ENCODE data around the gene OSBPL10.
A peak's percentile ranks its signal among the peaks of the same experiment; 100 is the strongest.

The OSBPL10 gene

DNA sequence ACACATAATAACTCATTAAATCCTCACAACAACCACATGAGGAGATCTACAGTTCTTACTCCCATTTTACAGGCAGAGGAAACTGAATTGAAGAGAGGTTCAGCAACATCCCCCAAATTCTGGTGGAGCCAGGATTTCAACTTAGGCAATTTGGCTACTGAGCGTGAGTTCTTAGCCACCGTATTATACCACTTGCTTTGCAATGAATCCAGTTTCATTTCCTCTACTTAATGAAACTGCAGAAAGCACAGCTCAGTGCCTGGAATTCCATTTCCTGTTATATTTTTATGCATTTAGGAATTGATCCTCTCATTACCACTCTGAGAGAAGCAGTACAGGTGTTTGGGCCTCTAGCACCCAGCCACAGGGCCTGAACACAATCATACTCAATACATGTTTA lies 4.8 kb upstream of the OSBPL10 start:
- no peak for DNase-seq

- DNase-seq, result no peak
These were observed 3.3 kb upstream of the OSBPL10 start for GRCh38 chr3:31984321-31984720.

GRCh38 chr3:31980530-31981205 lies 394 bp downstream of the OSBPL10 start:
- peak; percentile 42 to 46 for DNase-seq

DNA sequence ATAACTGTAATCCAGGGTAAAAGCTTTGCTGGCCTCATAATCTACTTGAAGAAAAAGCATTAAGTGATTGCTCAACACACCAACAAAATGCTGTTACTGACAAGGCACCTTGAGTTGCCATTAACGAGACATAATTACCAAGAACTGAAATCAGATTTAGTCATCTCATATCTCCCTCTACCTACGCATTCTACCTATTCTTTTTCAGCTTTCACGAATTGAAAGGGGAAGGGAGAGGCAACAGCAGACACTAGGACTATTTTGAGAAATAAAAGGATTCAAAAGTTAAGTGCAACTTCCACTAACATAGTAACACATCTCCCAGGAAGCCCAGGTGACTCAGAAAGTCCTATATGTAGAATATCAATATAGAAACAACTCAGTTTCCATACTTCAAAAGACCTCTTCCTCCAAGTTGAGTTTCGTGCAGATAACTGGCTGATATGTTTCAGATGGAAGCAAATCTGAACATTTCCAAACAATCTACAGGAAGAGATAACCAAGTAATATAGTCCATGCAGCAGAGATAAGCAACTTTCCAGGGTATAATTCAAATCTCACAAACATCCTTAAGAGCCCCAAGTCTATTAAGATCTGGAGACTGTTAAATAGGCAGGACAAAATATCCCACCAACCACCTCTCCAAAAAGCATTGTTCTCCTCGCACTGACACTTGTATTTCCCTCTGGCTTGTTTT lies 1.9 kb downstream of the OSBPL10 start:
- DNase-seq, result no peak

- no peak for DNase-seq
These were observed 2.5 kb downstream of the OSBPL10 start for GRCh38 chr3:31978553-31978952.

DNA sequence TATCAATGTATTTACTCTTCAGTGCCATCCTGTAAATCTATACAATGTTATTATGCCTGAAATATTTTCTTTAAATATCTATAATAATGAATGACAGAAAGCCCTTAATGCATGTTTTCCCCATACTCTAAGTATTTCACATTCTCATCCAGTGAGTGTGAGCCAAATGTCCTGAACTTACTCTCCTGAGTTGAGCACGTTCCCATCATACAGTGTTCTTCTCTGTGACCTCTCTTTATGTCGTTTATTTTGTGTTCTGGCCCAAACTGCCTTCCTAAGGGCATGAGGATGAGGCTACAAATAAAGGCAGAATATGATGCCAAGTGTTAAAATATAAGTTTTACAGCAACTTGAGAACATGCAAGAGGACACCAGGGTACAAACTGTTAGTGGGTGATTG lies 3.3 kb downstream of the OSBPL10 start:
- DNase-seq, result no peak

GRCh38 chr3:31976302-31976701 lies 4.8 kb downstream of the OSBPL10 start:
- no peak for DNase-seq

DNA sequence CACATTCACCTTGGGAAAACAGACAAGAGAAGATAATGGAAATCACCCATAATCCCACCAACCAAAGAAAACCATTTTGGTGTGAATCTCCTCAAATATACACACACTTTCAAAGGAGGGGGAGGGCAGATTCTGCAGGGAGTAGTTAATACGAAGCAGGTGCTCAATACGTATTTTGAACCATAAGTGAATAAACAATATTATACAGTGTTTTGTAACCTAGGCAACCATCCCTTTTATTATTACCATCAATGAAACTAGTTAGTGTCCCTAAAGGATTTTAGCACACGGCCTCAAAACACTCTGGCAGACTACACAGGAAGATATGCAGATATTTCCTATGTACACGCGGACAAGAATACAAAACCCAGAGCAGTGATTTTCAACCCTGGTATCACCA lies 6.1 kb downstream of the OSBPL10 start:
- no peak for DNase-seq

DNA sequence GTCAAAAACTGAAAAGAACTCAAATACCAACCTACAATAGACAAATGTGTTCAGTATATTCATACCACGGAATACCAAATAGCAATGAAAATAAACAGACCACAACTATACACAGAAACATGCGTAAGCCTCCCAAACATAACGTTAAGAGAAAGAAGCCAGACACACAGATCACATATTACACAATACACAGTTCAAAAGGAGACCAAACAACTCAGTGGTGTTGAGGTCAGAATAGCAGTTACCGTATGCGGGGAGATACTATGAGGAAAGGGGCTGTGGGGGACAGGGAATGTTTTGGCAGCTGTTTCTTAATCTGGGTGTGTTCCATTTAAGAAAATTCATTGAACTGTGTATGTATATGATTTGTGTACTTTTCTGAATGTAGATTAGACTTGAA lies 6.6 kb downstream of the OSBPL10 start:
- no peak for DNase-seq

GRCh38 chr3:31973837-31974236 lies 7.2 kb downstream of the OSBPL10 start:
- no peak for DNase-seq

GRCh38 chr3:31973081-31973480 lies 8.0 kb downstream of the OSBPL10 start:
- no peak for DNase-seq

- no peak for DNase-seq
These were observed 9.5 kb downstream of the OSBPL10 start for GRCh38 chr3:31971607-31972006.

DNA sequence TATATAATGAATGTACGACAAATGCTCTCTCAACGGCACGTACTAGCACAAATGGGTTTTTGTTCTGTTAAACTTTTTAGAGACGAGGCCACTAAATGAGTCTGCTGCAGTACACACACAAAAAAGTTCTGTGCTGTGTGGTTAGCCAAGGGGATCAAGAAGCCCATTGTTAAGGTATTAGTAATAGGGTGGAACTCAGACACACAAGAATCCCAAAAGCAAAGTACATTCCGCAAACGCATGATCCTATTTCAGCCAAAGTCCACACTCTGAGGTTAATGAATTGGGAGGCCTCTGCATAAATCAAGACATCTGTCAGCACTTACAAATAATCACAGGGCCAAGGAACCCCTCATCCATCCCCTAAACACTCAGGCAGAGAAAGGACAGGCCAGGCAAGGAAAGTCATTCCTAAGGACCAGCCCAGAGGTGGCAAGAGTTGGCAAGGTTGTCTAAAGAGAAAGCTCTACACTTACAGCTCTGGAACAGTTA lies 12.1 kb downstream of the OSBPL10 start:
- DNase-seq, result no peak

DNA sequence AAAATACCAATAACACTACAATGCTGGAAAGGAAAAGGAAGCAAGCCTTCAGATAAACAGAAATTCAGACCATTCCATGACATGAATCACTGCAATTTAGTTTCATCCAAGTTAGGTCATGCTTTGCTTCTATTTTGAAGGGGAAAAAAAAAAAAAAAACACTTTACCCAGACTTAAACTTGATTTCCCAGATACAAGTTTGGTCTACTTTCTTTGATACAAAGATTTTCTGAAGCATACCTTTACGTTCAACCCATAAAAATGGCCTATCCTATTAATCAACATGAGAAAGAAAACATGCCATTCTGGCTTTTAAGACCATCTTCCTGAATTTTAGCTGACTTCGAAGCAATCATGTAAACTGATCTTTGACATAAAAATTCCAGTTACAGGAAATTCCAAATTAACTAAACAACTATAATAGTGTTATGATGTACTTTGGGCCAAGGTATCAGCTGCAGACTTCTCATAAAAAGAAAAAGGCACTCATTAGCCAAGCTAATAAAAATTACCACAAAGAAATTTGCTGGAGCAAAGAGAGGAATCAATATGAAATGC lies 12.6 kb downstream of the OSBPL10 start:
- DNase-seq, result no peak

DNA sequence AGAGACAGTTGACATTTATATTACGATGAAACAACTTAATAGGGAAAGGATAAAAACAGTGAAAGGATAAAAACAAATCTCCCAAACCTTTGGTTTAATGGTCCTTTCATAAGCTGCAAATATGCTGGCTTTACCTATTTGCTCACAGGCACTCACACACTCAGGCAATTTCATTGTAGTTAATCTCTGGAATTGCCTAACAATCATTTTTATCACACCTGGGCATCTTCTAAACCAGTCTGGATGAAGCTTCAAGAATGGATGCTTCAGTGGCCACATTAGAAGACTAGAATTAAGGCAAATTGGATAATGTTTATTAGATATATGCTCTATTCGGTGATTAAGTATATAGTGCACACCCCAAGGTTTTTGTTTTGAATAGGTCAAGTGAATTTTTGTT lies 13.5 kb downstream of the OSBPL10 start:
- no peak for DNase-seq

DNA sequence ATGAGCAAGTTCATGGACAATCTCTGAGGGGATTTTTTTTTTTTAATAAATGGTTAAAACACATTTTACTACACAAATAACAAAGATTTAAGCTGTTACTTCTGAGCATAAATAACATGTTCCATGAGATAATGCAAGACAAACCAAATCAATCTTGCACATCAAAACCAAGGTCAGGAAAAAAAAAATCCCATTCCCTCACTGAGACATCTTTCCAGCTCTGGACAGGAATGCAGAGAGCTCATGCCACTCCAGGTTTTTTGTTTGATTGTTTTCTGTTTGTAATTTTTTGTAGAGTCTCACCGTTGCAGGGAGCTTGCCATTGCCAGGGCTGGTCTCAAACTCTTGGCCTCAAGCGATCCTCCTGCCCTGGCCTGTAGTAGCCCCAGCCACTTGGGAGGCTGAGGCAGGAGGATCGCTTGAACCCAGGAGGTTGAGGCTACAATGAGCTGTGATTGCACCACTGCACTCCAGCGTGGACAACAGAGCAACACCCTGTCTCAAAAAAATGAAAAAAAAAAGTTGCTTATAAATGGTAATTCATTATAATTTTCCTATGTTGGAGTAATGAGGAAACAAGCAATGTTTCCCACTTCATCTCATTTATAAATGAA lies 14.0 kb downstream of the OSBPL10 start:
- no peak for DNase-seq

GRCh38 chr3:31962801-31963205 lies 18.3 kb downstream of the OSBPL10 start:
- DNase-seq, result no peak

- DNase-seq, result no peak
These were observed 20.1 kb downstream of the OSBPL10 start for GRCh38 chr3:31960793-31961431.

GRCh38 chr3:31959951-31960792 lies 20.9 kb downstream of the OSBPL10 start:
- DNase-seq, result no peak

DNA sequence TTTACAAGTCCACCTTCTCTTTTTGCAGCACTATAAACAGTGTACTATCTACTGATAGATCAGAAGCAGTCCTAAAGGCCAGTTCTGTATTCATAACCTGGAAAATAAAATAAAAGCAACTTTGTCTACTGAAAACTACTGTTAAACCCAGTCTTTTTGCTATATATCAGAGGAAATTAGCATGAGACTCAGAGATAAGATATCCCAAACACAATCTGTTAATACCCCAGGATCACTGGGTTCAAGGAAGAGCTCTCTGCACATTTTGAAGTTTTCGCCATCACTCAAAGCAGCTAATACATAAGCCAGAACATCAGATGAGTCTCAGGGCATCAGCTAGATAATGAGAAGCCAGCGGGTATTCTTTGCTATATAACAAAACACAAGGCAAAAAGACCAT lies 21.8 kb downstream of the OSBPL10 start:
- DNase-seq, result no peak

- DNase-seq, result no peak
These were observed 22.3 kb downstream of the OSBPL10 start for GRCh38 chr3:31958701-31959152.

DNA sequence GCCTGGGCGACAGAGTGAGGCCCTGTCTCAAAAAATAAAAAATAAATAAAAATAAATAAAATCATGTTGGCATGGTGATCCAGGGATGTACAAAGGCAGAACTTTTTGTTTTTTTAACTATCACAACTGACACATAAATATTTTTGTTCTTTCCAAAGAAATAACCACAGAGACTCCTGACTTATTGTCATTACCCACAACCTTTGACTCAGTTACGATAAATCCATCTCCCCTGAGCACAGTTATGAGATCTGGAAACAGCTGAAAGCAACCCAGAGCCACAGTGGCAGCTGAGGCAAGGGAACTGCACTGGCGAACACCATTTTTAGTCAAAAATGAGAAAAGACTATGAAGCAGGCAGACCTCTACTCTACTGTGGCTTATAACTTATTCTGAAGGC lies 24.0 kb downstream of the OSBPL10 start:
- no peak for DNase-seq

All from stimulated activated CD4-positive, alpha-beta T cell treated with anti-CD3 and anti-CD28 coated beads, Interleukin-4, amount 100 ng/mL, for 4 hours (primary cell).